GM18505 (cell line): ENCODE results near the gene CSNK1G3.

Source experiments
- ATAC-seq: cut with Tn5 transposase; IDR thresholded peaks from one replicate; pipeline ENCODE4 v1.9.1; 2021; ENCODE audit not compliant: unreplicated experiment
- POLR2A ChIP-seq: IDR thresholded peaks from 4 replicates; pipeline ENCODE4 v1.6.1; 2011; ENCODE audit warnings: borderline replicate concordance; ENCODE audit not compliant: insufficient read depth, insufficient read length; ENCODE audit errors: extremely low read depth

CSNK1G3 gene

GRCh38 chr5:123496892-123497291 lies 15.1 kb upstream of the CSNK1G3 start:
- no peak for ATAC-seq
- no peak for TF ChIP-seq POLR2A

GRCh38 chr5:123500471-123500870 lies 11.5 kb upstream of the CSNK1G3 start:
- no peak for ATAC-seq
- no peak for TF ChIP-seq POLR2A

- ATAC-seq = no peak
- TF ChIP-seq POLR2A = no peak
Measured at GRCh38 chr5:123502120-123502519, 9.9 kb upstream of the CSNK1G3 start.

- TF ChIP-seq POLR2A = no peak
- ATAC-seq = no peak
Measured at GRCh38 chr5:123503299-123503698, 8.7 kb upstream of the CSNK1G3 start.

GRCh38 chr5:123505633-123506032 lies 6.3 kb upstream of the CSNK1G3 start:
- TF ChIP-seq POLR2A = no peak
- no peak for ATAC-seq

GRCh38 chr5:123508441-123508840 lies 3.5 kb upstream of the CSNK1G3 start:
- TF ChIP-seq POLR2A = no peak
- ATAC-seq = no peak

- ATAC-seq = no peak
- no peak for TF ChIP-seq POLR2A
Measured at GRCh38 chr5:123511290-123511647, 708 bp upstream of the CSNK1G3 start.

- ATAC-seq = peak; percentile 20
- no peak for TF ChIP-seq POLR2A
Measured at GRCh38 chr5:123512611-123513461, 859 bp downstream of the CSNK1G3 start.

- no peak for ATAC-seq
- no peak for TF ChIP-seq POLR2A
Measured at GRCh38 chr5:123514615-123515355, 2.8 kb downstream of the CSNK1G3 start.

GRCh38 chr5:123515904-123516303 lies 3.9 kb downstream of the CSNK1G3 start:
- ATAC-seq = no peak
- TF ChIP-seq POLR2A = no peak

GRCh38 chr5:123517476-123517875 lies 5.5 kb downstream of the CSNK1G3 start:
- TF ChIP-seq POLR2A = no peak
- no peak for ATAC-seq

GRCh38 chr5:123518111-123518510 lies 6.1 kb downstream of the CSNK1G3 start:
- TF ChIP-seq POLR2A = no peak
- ATAC-seq = no peak

GRCh38 chr5:123520677-123521247 lies 8.8 kb downstream of the CSNK1G3 start:
- peak; percentile 61 for ATAC-seq
- TF ChIP-seq POLR2A = no peak

GRCh38 chr5:123524146-123524545 lies 12.2 kb downstream of the CSNK1G3 start:
- TF ChIP-seq POLR2A = no peak
- no peak for ATAC-seq
